ENCODE results near the gene ATM. TPM values are rescaled to one million over a fixed set of nuclear protein-coding genes. Genes with fewer than 3 reads are reported as not detected.
"Not testable (repeated sequence)": the region's sequence is repeated elsewhere in the genome, so short reads cannot be mapped to it uniquely, and the experiment has no call there.

The ATM gene
- total and polyA plus RNA-seq, 2 donors (not counting 1 experiment from before 2014, with no cell fraction given), result 37.5 to 123 TPM

- no peak overlapping the region for H3K4me3 ChIP-seq (replicated peaks in 1 of 4; ENCODE audit: control extremely low read depth in 1 of 4, insufficient read depth in 1 of 4, low read depth in 3 of 4, low read length in 4 of 4)
- H3K27ac ChIP-seq (ENCODE audit: insufficient read depth, low read length), result no peak overlapping the region
- no peaks in the 10 kb centered on the region for H3K79me2 ChIP-seq (ENCODE audit: control insufficient read depth, insufficient read depth, low read length)
- no peak for DNase-seq (ENCODE audit: low read depth in 2 of 2)
- H3K9me3 ChIP-seq (ENCODE audit: control insufficient read depth, insufficient read depth, low read depth, low read length), result no peaks in the 10 kb centered on the region
- no peak overlapping the region for H2AFZ ChIP-seq (ENCODE audit: low read length)
- H3K36me3 ChIP-seq (ENCODE audit: control insufficient read depth, insufficient read depth, low read length), result peaks cover 2% of the 10 kb centered on the region
- no peaks in the 10 kb centered on the region for H4K20me1 ChIP-seq (ENCODE audit: control insufficient read depth, extremely low read depth, insufficient read depth, low read length)
- H3K4me1 ChIP-seq (ENCODE audit: control insufficient read depth, extremely low read depth, insufficient read depth, low read length), result no peaks in the 10 kb centered on the region
- H3K27me3 ChIP-seq (ENCODE audit: control insufficient read depth, insufficient read depth, low read length), result no peaks in the 10 kb centered on the region
- TF ChIP-seq, protein P1, sequence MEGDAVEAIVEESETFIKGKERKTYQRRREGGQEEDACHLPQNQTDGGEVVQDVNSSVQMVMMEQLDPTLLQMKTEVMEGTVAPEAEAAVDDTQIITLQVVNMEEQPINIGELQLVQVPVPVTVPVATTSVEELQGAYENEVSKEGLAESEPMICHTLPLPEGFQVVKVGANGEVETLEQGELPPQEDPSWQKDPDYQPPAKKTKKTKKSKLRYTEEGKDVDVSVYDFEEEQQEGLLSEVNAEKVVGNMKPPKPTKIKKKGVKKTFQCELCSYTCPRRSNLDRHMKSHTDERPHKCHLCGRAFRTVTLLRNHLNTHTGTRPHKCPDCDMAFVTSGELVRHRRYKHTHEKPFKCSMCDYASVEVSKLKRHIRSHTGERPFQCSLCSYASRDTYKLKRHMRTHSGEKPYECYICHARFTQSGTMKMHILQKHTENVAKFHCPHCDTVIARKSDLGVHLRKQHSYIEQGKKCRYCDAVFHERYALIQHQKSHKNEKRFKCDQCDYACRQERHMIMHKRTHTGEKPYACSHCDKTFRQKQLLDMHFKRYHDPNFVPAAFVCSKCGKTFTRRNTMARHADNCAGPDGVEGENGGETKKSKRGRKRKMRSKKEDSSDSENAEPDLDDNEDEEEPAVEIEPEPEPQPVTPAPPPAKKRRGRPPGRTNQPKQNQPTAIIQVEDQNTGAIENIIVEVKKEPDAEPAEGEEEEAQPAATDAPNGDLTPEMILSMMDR (conservative IDR thresholded peaks at IDR 0.05 in 1 of 2, IDR thresholded peaks at IDR 0.05 in 1 of 2; ENCODE audit: low read depth in 1 of 2, low read length in 2 of 2), result no peak
- no peak for TF ChIP-seq EZH2 (IDR thresholded peaks at IDR 0.05; ENCODE audit: low read length, missing control alignments)
- no peak overlapping the region for H3K4me2 ChIP-seq (ENCODE audit: extremely low read depth, insufficient read depth, low read length)
- no peak overlapping the region for H3K9ac ChIP-seq (ENCODE audit: insufficient read depth, low read length)
Measured at GRCh38 chr11:108278954-108279353, 56.1 kb downstream of the ATM start.

DNA sequence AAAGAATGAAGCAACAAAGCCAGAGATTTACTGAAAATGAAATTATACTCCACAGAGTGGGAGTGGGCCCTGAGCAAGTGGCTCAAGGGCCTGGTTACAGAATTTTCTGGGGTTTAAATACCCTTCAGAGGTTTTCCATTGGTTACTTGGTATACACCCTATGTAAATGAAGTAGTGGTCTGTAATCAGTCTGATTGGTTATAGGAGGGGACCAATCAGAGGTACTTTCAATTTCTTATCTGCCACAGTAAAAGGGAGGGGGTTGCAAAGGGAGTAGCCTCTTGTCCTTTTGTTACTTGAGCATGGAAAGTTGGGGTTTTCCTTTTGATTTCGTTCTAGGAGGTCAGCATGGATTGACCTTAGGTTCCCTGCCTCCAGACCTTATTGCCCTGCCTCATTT, 63.5 kb downstream of the ATM start:
- H3K79me2 ChIP-seq (ENCODE audit: control insufficient read depth, insufficient read depth, low read length), result no peaks in the 10 kb centered on the region
- no peak for DNase-seq (ENCODE audit: low read depth in 2 of 2)
- H3K27ac ChIP-seq (ENCODE audit: insufficient read depth, low read length), result no peak overlapping the region
- no peak overlapping the region for H2AFZ ChIP-seq (ENCODE audit: low read length)
- H3K27me3 ChIP-seq (ENCODE audit: control insufficient read depth, insufficient read depth, low read length), result no peaks in the 10 kb centered on the region
- H3K36me3 ChIP-seq (ENCODE audit: control insufficient read depth, insufficient read depth, low read length), result peaks cover 5% of the 10 kb centered on the region
- no peaks in the 10 kb centered on the region for H3K9me3 ChIP-seq (ENCODE audit: control insufficient read depth, insufficient read depth, low read depth, low read length)
- TF ChIP-seq, protein P1 (conservative IDR thresholded peaks at IDR 0.05 in 1 of 2, IDR thresholded peaks at IDR 0.05 in 1 of 2; ENCODE audit: low read depth in 1 of 2, low read length in 2 of 2), result no peak
- H3K4me1 ChIP-seq (ENCODE audit: control insufficient read depth, extremely low read depth, insufficient read depth, low read length), result no peaks in the 10 kb centered on the region
- H3K4me3 ChIP-seq (replicated peaks in 1 of 4; ENCODE audit: control extremely low read depth in 1 of 4, insufficient read depth in 1 of 4, low read depth in 3 of 4, low read length in 4 of 4), result no peak overlapping the region
- H4K20me1 ChIP-seq (ENCODE audit: control insufficient read depth, extremely low read depth, insufficient read depth, low read length), result no peaks in the 10 kb centered on the region
- H3K9ac ChIP-seq (ENCODE audit: insufficient read depth, low read length), result no peak overlapping the region
- H3K4me2 ChIP-seq (ENCODE audit: extremely low read depth, insufficient read depth, low read length), result no peak overlapping the region

DNA sequence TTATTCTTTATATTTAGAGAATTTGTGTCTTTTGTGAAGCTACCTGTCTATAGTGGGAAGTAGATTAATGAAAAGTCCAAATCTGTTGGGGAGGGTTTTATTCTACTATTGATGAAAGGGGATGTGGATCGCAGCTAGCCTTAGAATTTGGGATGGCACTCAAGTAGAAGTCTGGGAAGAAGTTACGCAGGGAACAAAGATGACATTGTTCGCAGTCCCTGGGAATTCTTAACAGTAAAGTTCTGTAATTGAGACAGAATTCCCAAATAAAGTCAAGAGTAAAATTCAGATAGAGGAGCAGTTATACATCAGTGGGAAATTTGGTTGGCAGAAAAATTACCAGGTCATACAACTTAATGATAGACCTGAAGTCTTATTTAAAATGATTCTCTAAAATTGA, 64.1 kb downstream of the ATM start:
- Histone ChIP-seq H3K4me1 (ENCODE audit: control insufficient read depth, extremely low read depth, insufficient read depth, low read length) (no peaks in the 10 kb centered on the region), H3K27me3 (ENCODE audit: control insufficient read depth, insufficient read depth, low read length) (no peaks in the 10 kb centered on the region), H3K79me2 (ENCODE audit: control insufficient read depth, insufficient read depth, low read length) (no peaks in the 10 kb centered on the region), H3K36me3 (ENCODE audit: control insufficient read depth, insufficient read depth, low read length) (peaks cover 5% of the 10 kb centered on the region), H3K4me3 (replicated peaks in 1 of 4; ENCODE audit: control extremely low read depth in 1 of 4, insufficient read depth in 1 of 4, low read depth in 3 of 4, low read length in 4 of 4) (no peak overlapping the region), H3K9ac (ENCODE audit: insufficient read depth, low read length) (no peak overlapping the region), H3K4me2 (ENCODE audit: extremely low read depth, insufficient read depth, low read length) (no peak overlapping the region), H4K20me1 (ENCODE audit: control insufficient read depth, extremely low read depth, insufficient read depth, low read length) (no peaks in the 10 kb centered on the region), H2AFZ (ENCODE audit: low read length) (no peak overlapping the region), H3K9me3 (ENCODE audit: control insufficient read depth, insufficient read depth, low read depth, low read length) (no peaks in the 10 kb centered on the region), H3K27ac (ENCODE audit: insufficient read depth, low read length) (no peak overlapping the region)
- DNase-seq (ENCODE audit: low read depth in 2 of 2), result no peak
- TF ChIP-seq, protein P1 (conservative IDR thresholded peaks at IDR 0.05 in 1 of 2, IDR thresholded peaks at IDR 0.05 in 1 of 2; ENCODE audit: low read depth in 1 of 2, low read length in 2 of 2), result no peak
- TF ChIP-seq EZH2 (IDR thresholded peaks at IDR 0.05; ENCODE audit: low read length, missing control alignments), result no peak

- not testable (repeated sequence) for H4K20me1 ChIP-seq (ENCODE audit: control insufficient read depth, extremely low read depth, insufficient read depth, low read length); H3K4me3 ChIP-seq (replicated peaks in 1 of 4; ENCODE audit: control extremely low read depth in 1 of 4, insufficient read depth in 1 of 4, low read depth in 3 of 4, low read length in 4 of 4); H3K36me3 ChIP-seq (ENCODE audit: control insufficient read depth, insufficient read depth, low read length); H3K4me2 ChIP-seq (ENCODE audit: extremely low read depth, insufficient read depth, low read length); H3K9me3 ChIP-seq (ENCODE audit: control insufficient read depth, insufficient read depth, low read depth, low read length); H3K27me3 ChIP-seq (ENCODE audit: control insufficient read depth, insufficient read depth, low read length); H3K9ac ChIP-seq (ENCODE audit: insufficient read depth, low read length); DNase-seq (ENCODE audit: low read depth in 2 of 2); H3K27ac ChIP-seq (ENCODE audit: insufficient read depth, low read length); H3K79me2 ChIP-seq (ENCODE audit: control insufficient read depth, insufficient read depth, low read length); H3K4me1 ChIP-seq (ENCODE audit: control insufficient read depth, extremely low read depth, insufficient read depth, low read length); H2AFZ ChIP-seq (ENCODE audit: low read length)
Measured at GRCh38 chr11:108289066-108289465, 66.2 kb downstream of the ATM start.
